ENCODE results near the gene FANCE.
"Not testable (repeated sequence)": the region's sequence is repeated elsewhere in the genome, so short reads cannot be mapped to it uniquely, and the experiment has no call there.

The FANCE gene

DNA sequence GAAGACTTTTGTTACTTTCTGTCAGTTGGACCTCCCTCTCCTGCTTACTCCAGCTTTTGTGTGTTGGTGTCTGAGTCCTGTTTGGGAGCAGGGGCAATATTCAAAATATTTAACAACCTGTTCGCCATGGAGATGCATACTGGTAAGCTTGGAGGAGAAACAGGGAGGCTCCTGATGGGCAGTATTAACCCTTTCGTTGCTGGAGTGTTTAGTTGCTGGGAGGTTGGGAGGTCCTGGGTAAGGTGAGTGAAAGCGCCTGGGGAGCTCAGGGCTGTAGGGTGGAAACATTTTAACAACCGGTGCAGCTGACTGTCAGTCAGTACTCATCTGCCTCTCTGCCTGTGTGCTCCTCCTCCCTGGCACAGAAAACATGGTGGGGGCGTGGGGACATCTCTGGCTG is 56.4 kb downstream of the FANCE start:
- H3K27ac ChIP-seq (ENCODE audit: low read length) = no peak overlapping the region
- H3K4me1 ChIP-seq (ENCODE audit: control insufficient read depth, low read depth, low read length) = peaks cover 24% of the 10 kb centered on the region
- H3K4me3 ChIP-seq (ENCODE audit: low read length) = no peak overlapping the region
- peaks cover 5% of the 10 kb centered on the region for H3K27me3 ChIP-seq (ENCODE audit: control insufficient read depth, insufficient read depth, low read length)
- H3K36me3 ChIP-seq (ENCODE audit: control insufficient read depth, low read depth, low read length) = no peaks in the 10 kb centered on the region
- no peaks in the 10 kb centered on the region for H3K9me3 ChIP-seq (ENCODE audit: control insufficient read depth, low read depth, low read length)
- no peak overlapping the region for H3K9ac ChIP-seq (ENCODE audit: low read length)

GRCh38 chr6:35510916-35511561 is 58.9 kb downstream of the FANCE start:
- no peak overlapping the region for H3K27ac ChIP-seq (ENCODE audit: low read length)
- H3K9ac ChIP-seq (ENCODE audit: low read length) = no peak overlapping the region
- H3K4me3 ChIP-seq (ENCODE audit: low read length) = no peak overlapping the region
- H3K4me1 ChIP-seq (ENCODE audit: control insufficient read depth, low read depth, low read length) = peaks cover 20% of the 10 kb centered on the region
- H3K36me3 ChIP-seq (ENCODE audit: control insufficient read depth, low read depth, low read length) = no peaks in the 10 kb centered on the region
- peaks cover 5% of the 10 kb centered on the region for H3K27me3 ChIP-seq (ENCODE audit: control insufficient read depth, insufficient read depth, low read length)
- H3K9me3 ChIP-seq (ENCODE audit: control insufficient read depth, low read depth, low read length) = no peaks in the 10 kb centered on the region

DNA sequence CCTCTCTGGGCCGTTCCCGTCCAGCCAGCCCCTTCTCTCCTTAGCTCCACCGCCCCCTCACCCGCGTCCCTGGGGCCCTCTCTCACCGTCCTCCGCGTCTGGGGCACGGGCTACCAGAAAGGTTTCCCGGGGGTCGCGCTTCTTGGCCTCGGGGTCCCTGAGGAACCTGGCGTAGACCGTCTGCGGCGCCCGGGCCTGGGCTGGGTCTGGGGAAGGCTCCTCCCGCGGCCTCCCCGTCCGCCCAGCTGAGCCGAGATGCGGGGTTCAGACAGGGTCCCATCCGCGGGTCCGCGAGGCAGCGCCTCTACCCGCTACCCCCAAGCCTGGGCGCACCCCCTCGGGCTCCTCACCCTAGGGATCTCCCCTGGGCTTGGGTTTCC is 59.4 kb downstream of the FANCE start:
- no peak overlapping the region for H3K4me3 ChIP-seq (ENCODE audit: low read length)

DNA sequence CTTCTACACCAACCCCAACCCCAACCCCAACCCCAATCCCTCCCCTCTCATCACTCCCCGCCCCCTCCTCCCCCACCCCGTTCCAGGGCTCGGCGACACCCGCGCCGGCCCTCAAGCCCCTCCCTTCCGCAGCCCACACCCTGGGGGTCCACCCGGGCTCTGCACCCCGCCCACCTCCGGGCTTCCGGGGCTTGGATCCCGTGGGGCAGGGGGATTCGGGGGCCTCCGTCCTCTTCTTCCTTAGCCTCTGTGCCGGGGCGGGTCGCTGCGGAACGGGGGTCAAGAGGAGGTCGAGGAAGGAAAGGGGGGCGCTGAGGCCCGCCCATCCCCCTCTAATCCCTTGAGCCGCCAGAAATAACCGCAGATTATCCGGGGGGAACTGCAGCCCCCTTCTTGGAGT is 59.9 kb downstream of the FANCE start:
- Histone ChIP-seq H3K4me3 (ENCODE audit: low read length) (peak overlapping the region; percentile 17), H3K9ac (ENCODE audit: low read length) (no peak overlapping the region), H3K27me3 (ENCODE audit: control insufficient read depth, insufficient read depth, low read length) (peaks cover 5% of the 10 kb centered on the region), H3K36me3 (ENCODE audit: control insufficient read depth, low read depth, low read length) (no peaks in the 10 kb centered on the region), H3K4me1 (ENCODE audit: control insufficient read depth, low read depth, low read length) (peaks cover 14% of the 10 kb centered on the region), H3K9me3 (ENCODE audit: control insufficient read depth, low read depth, low read length) (no peaks in the 10 kb centered on the region), H3K27ac (ENCODE audit: low read length) (no peak overlapping the region)

More for the DNA sequence above, 59.4 kb downstream of the FANCE start:
- H3K27ac ChIP-seq (ENCODE audit: low read length) = no peak overlapping the region
- H3K27me3 ChIP-seq (ENCODE audit: control insufficient read depth, insufficient read depth, low read length) = peaks cover 5% of the 10 kb centered on the region
- no peaks in the 10 kb centered on the region for H3K36me3 ChIP-seq (ENCODE audit: control insufficient read depth, low read depth, low read length)
- peaks cover 15% of the 10 kb centered on the region for H3K4me1 ChIP-seq (ENCODE audit: control insufficient read depth, low read depth, low read length)
- H3K9me3 ChIP-seq (ENCODE audit: control insufficient read depth, low read depth, low read length) = no peaks in the 10 kb centered on the region
- H3K9ac ChIP-seq (ENCODE audit: low read length) = no peak overlapping the region

GRCh38 chr6:35512740-35513139 is 60.6 kb downstream of the FANCE start, which contains the start of gene TULP1:
TSS of gene TULP1 (minus strand) at chr6:35512896. CDS start at chr6:35512858, 38 bp downstream.
- Histone ChIP-seq H3K4me3 (ENCODE audit: low read length) (peak within 1 kb of the TSS; percentile 17), H3K4me1 (ENCODE audit: control insufficient read depth, low read depth, low read length) (peaks cover 9% of the 10 kb centered on the region), H3K27ac (ENCODE audit: low read length) (no peak within 1 kb of the TSS), H3K27me3 (ENCODE audit: control insufficient read depth, insufficient read depth, low read length) (peaks cover 5% of the 10 kb centered on the region), H3K9me3 (ENCODE audit: control insufficient read depth, low read depth, low read length) (no peaks in the 10 kb centered on the region), H3K36me3 (ENCODE audit: control insufficient read depth, low read depth, low read length) (no peaks in the 10 kb centered on the region), H3K9ac (ENCODE audit: low read length) (no peak within 1 kb of the TSS)

- no peak overlapping the region for H3K9ac ChIP-seq (ENCODE audit: low read length)
- no peaks in the 10 kb centered on the region for H3K36me3 ChIP-seq (ENCODE audit: control insufficient read depth, low read depth, low read length)
- no peaks in the 10 kb centered on the region for H3K9me3 ChIP-seq (ENCODE audit: control insufficient read depth, low read depth, low read length)
- H3K27me3 ChIP-seq (ENCODE audit: control insufficient read depth, insufficient read depth, low read length) = peaks cover 5% of the 10 kb centered on the region
- H3K27ac ChIP-seq (ENCODE audit: low read length) = no peak overlapping the region
- H3K4me3 ChIP-seq (ENCODE audit: low read length) = no peak overlapping the region
- peaks cover 9% of the 10 kb centered on the region for H3K4me1 ChIP-seq (ENCODE audit: control insufficient read depth, low read depth, low read length)
Measured at GRCh38 chr6:35514587-35514986, 62.4 kb downstream of the FANCE start.

GRCh38 chr6:35515939-35516338 is 63.8 kb downstream of the FANCE start:
- H3K36me3 ChIP-seq (ENCODE audit: control insufficient read depth, low read depth, low read length); H3K27ac ChIP-seq (ENCODE audit: low read length); H3K4me3 ChIP-seq (ENCODE audit: low read length); H3K27me3 ChIP-seq (ENCODE audit: control insufficient read depth, insufficient read depth, low read length); H3K9ac ChIP-seq (ENCODE audit: low read length); H3K9me3 ChIP-seq (ENCODE audit: control insufficient read depth, low read depth, low read length); H3K4me1 ChIP-seq (ENCODE audit: control insufficient read depth, low read depth, low read length): not testable (repeated sequence)
